DND-41 (cell line): ENCODE data around the gene DPYD.

Source experiments
- ATAC-seq: fragments of 200-7000 bp; cut with Tn5 transposase; 3 replicates; pipeline ENCODE4 v1.9.1; 2021; ENCODE audit warnings: low read depth; ENCODE audit not compliant: insufficient read depth
- DNase-seq: peaks from one replicate; pipeline ENCODE4 v3.0.0-alpha.2; 2020
- H2AFZ ChIP-seq: 2 replicates; pipeline ENCODE4 v1.6.0; 2012; ENCODE audit warnings: low read depth, low read length
- H3K27ac ChIP-seq: 2 replicates; pipeline ENCODE4 v1.5.1; 2012; ENCODE audit warnings: low read length, inconsistent platforms
- H3K27me3 ChIP-seq: fragments of 200-600 bp; sonication (generic); 2 replicates; pipeline ENCODE4 v1.6.0; 2012; ENCODE audit warnings: low read length, mild to moderate bottlenecking, inconsistent platforms; ENCODE audit not compliant: insufficient read depth, poor library complexity
- H3K36me3 ChIP-seq: 2 replicates; pipeline ENCODE4 v1.5.1; 2012; ENCODE audit warnings: low read length, inconsistent platforms; ENCODE audit not compliant: insufficient read depth
- H3K4me1 ChIP-seq: 2 replicates; pipeline ENCODE4 v1.5.1; 2012; ENCODE audit warnings: mild to moderate bottlenecking, low read length; ENCODE audit not compliant: insufficient read depth
- H3K4me2 ChIP-seq: 2 replicates; pipeline ENCODE4 v1.6.0; 2012; ENCODE audit warnings: mild to moderate bottlenecking, moderate library complexity, low read length, inconsistent platforms; ENCODE audit not compliant: insufficient read depth
- H3K4me3 ChIP-seq, 2 experiments: fragments of 200-600 bp in 1 of 2; shearing (Covaris generic) in 1 of 2; 2 replicates each; pipeline ENCODE4 v1.5.1; 2012 to 2016; ENCODE audit warnings: inconsistent platforms in 2 of 2, low read length in 2 of 2, mild to moderate bottlenecking in 2 of 2, low read depth in 1 of 2, moderate library complexity in 1 of 2
- H3K79me2 ChIP-seq: 2 replicates; pipeline ENCODE4 v1.6.0; 2012; ENCODE audit warnings: low read length, inconsistent platforms; ENCODE audit not compliant: insufficient read depth
- H3K9ac ChIP-seq: 2 replicates; pipeline ENCODE4 v1.6.0; 2012; ENCODE audit warnings: low read depth, mild to moderate bottlenecking, inconsistent platforms, low read length, moderate library complexity
- H3K9me3 ChIP-seq: 2 replicates; pipeline ENCODE4 v1.5.1; 2012; ENCODE audit warnings: low read length, moderate library complexity, mild to moderate bottlenecking, inconsistent platforms; ENCODE audit not compliant: insufficient read depth, severe bottlenecking
- H4K20me1 ChIP-seq: 2 replicates; pipeline ENCODE4 v1.6.0; 2012; ENCODE audit warnings: low read length; ENCODE audit not compliant: insufficient read depth
- CTCF ChIP-seq: IDR thresholded peaks from 2 replicates; pipeline ENCODE4 v1.5.1; 2012; ENCODE audit warnings: borderline replicate concordance, low read length, moderate library complexity, mild to moderate bottlenecking; ENCODE audit not compliant: poor library complexity, severe bottlenecking; ENCODE audit errors: extremely low read depth
- EZH2 ChIP-seq: IDR thresholded peaks from 3 replicates; pipeline ENCODE4 v1.6.1; 2012; ENCODE audit warnings: borderline replicate concordance, low read depth, mild to moderate bottlenecking, moderate library complexity, low read length, inconsistent platforms; ENCODE audit not compliant: severe bottlenecking

Gene DPYD

GRCh38 chr1:97338347-97338746 is 582.5 kb downstream of the DPYD start:
- Histone ChIP-seq H3K4me2 (no peak overlapping the region), H3K4me3 (no peak overlapping the region), H3K27ac (no peak overlapping the region), H3K9ac (no peak overlapping the region), H3K4me1 (no peaks in the 10 kb centered on the region), H3K27me3 (no peaks in the 10 kb centered on the region), H2AFZ (no peak overlapping the region), H3K36me3 (no peaks in the 10 kb centered on the region), H3K9me3 (no peaks in the 10 kb centered on the region), H3K79me2 (no peaks in the 10 kb centered on the region), H4K20me1 (no peaks in the 10 kb centered on the region)
- ATAC-seq, result no peak
- TF ChIP-seq EZH2 (no peak), CTCF (no peak)
- DNase-seq, result no peak

GRCh38 chr1:97337250-97338030 is 583.4 kb downstream of the DPYD start:
- ATAC-seq, result no peak
- TF ChIP-seq CTCF, result no peak
- no peak for TF ChIP-seq EZH2
- Histone ChIP-seq H3K36me3 (no peaks in the 10 kb centered on the region), H3K9ac (no peak overlapping the region), H3K4me1 (no peaks in the 10 kb centered on the region), H3K27ac (no peak overlapping the region), H4K20me1 (no peaks in the 10 kb centered on the region), H3K4me3 (no peak overlapping the region), H3K4me2 (no peak overlapping the region), H2AFZ (no peak overlapping the region), H3K9me3 (no peaks in the 10 kb centered on the region), H3K79me2 (no peaks in the 10 kb centered on the region), H3K27me3 (no peaks in the 10 kb centered on the region)
- no peak for DNase-seq

- Histone ChIP-seq H3K79me2 (no peaks in the 10 kb centered on the region), H3K9me3 (no peaks in the 10 kb centered on the region), H3K4me2 (no peak overlapping the region), H3K4me1 (no peaks in the 10 kb centered on the region), H4K20me1 (no peaks in the 10 kb centered on the region), H3K27me3 (no peaks in the 10 kb centered on the region), H3K36me3 (no peaks in the 10 kb centered on the region), H3K9ac (no peak overlapping the region), H3K4me3 (no peak overlapping the region), H3K27ac (no peak overlapping the region), H2AFZ (no peak overlapping the region)
- TF ChIP-seq EZH2 (no peak), CTCF (no peak)
- ATAC-seq (no peak), DNase-seq (no peak)
Measured at GRCh38 chr1:97334454-97334853, 586.4 kb downstream of the DPYD start.
